IMR-90 (cell line): ENCODE results near the gene ARPC2. TPM values are rescaled to one million over a fixed set of nuclear protein-coding genes. Genes with fewer than 3 reads are reported as not detected.

Source experiments
- ATAC-seq: fragments of 200-7000 bp; cut with Tn5 transposase; 2 replicates; pipeline ENCODE4 v1.9.1; 2020; ENCODE audit warnings: low read depth, mild to moderate bottlenecking, moderate library complexity
- BruUV-seq: library from RNA; stranded (reverse); fragments of 400-500 nt; replicated peaks from 2 replicates; lab custom pipeline; 2021; lab: Mats Ljungman, UMichigan
- CTCF ChIA-PET: fragments of 300-600 bp; formaldehyde crosslinking; extraction: SDS; loops from one replicate; lab custom pipeline; 2021; ENCODE audit warnings: antibody characterized with exemption; lab: Yijun Ruan, JAX
- POLR2A ChIA-PET: fragments of 300-600 bp; sonication (Branson Sonifier 250); formaldehyde crosslinking; loops from one replicate; lab custom pipeline; 2022; ENCODE audit warnings: antibody characterized with exemption; ENCODE audit not compliant: unreplicated experiment; lab: Charles Lee
- DNase-seq: peaks from one replicate; pipeline ENCODE4 v3.0.0; 2013
- H2AFZ ChIP-seq: replicated peaks from 2 replicates; pipeline ENCODE3; 2013; ENCODE audit warnings: low read length, mild to moderate bottlenecking; ENCODE audit not compliant: poor library complexity
- H2AK5ac ChIP-seq: 2 replicates; pipeline ENCODE4 v1.6.1; 2013; ENCODE audit warnings: low read depth, low read length, inconsistent platforms
- H2AK9ac ChIP-seq: replicated peaks from 2 replicates; pipeline ENCODE3; 2013; ENCODE audit warnings: mild to moderate bottlenecking, low read depth, low read length, moderate library complexity; ENCODE audit not compliant: poor library complexity
- H2BK120ac ChIP-seq: 2 replicates; pipeline ENCODE4 v1.6.1; 2013; ENCODE audit warnings: low read depth, low read length, inconsistent platforms
- H2BK15ac ChIP-seq: 3 replicates; pipeline ENCODE4 v1.6.1; 2013; ENCODE audit warnings: low read depth, low read length, inconsistent platforms
- H2BK20ac ChIP-seq: 2 replicates; pipeline ENCODE4 v1.6.1; 2013; ENCODE audit warnings: low read depth, mild to moderate bottlenecking, inconsistent platforms, low read length, moderate library complexity
- H2BK5ac ChIP-seq: 2 replicates; pipeline ENCODE4 v1.6.1; 2013; ENCODE audit warnings: mild to moderate bottlenecking, low read depth, low read length, inconsistent platforms; ENCODE audit not compliant: poor library complexity, severe bottlenecking
- H3K14ac ChIP-seq: replicated peaks from 2 replicates; pipeline ENCODE4 v1.6.1; 2013; ENCODE audit warnings: low read depth, low read length, inconsistent platforms
- H3K18ac ChIP-seq: 2 replicates; pipeline ENCODE4 v1.6.1; 2013; ENCODE audit warnings: low read depth, low read length, control low read depth
- H3K23ac ChIP-seq: 2 replicates; pipeline ENCODE4 v1.6.1; 2013; ENCODE audit warnings: low read depth, low read length, inconsistent platforms
- H3K27ac ChIP-seq: 2 replicates; pipeline ENCODE4 v1.5.1; 2013; ENCODE audit warnings: mild to moderate bottlenecking, control low read depth, low read length; ENCODE audit not compliant: insufficient read depth
- H3K27me3 ChIP-seq: 2 replicates; pipeline ENCODE4 v1.6.1; 2013; ENCODE audit warnings: low read length; ENCODE audit not compliant: control insufficient read depth, insufficient read depth
- H3K36me3 ChIP-seq: 2 replicates; pipeline ENCODE4 v1.6.1; 2013; ENCODE audit warnings: low read length, mixed read lengths; ENCODE audit not compliant: control insufficient read depth, insufficient read depth
- H3K4ac ChIP-seq: 2 replicates; pipeline ENCODE4 v1.6.1; 2013; ENCODE audit warnings: low read depth, low read length, inconsistent platforms
- H3K4me1 ChIP-seq: 2 replicates; pipeline ENCODE4 v1.6.1; 2013; ENCODE audit warnings: low read length, mixed read lengths; ENCODE audit not compliant: control insufficient read depth, insufficient read depth
- H3K4me2 ChIP-seq: 2 replicates; pipeline ENCODE4 v1.6.1; 2013; ENCODE audit warnings: low read depth, mild to moderate bottlenecking, control low read depth, low read length, moderate library complexity
- H3K4me3 ChIP-seq: 2 replicates; pipeline ENCODE4 v1.5.1; 2013; ENCODE audit warnings: low read depth, mild to moderate bottlenecking, control low read depth, low read length, moderate library complexity; ENCODE audit not compliant: insufficient read depth
- H3K56ac ChIP-seq: 2 replicates; pipeline ENCODE4 v1.6.1; 2013; ENCODE audit warnings: low read length, inconsistent platforms; ENCODE audit not compliant: insufficient read depth; ENCODE audit errors: extremely low read depth
- H3K79me1 ChIP-seq, 2 experiments: 2 replicates each; pipeline ENCODE4 v1.6.1; 2013; ENCODE audit warnings: low read length in 2 of 2, inconsistent platforms in 1 of 2, low read depth in 1 of 2
- H3K9ac ChIP-seq: 2 replicates; pipeline ENCODE4 v1.6.1; 2013; ENCODE audit warnings: low read depth, low read length, control low read depth
- H3K9me1 ChIP-seq: 2 replicates; pipeline ENCODE4 v1.6.1; 2013; ENCODE audit warnings: low read length, inconsistent platforms; ENCODE audit not compliant: insufficient read depth
- H3K9me3 ChIP-seq: 2 replicates; pipeline ENCODE4 v1.6.1; 2013; ENCODE audit warnings: low read length; ENCODE audit not compliant: control insufficient read depth, insufficient read depth
- H4K20me1 ChIP-seq: 2 replicates; pipeline ENCODE4 v1.6.1; 2013; ENCODE audit warnings: low read length, inconsistent platforms; ENCODE audit not compliant: insufficient read depth
- H4K5ac ChIP-seq: 2 replicates; pipeline ENCODE4 v1.6.1; 2013; ENCODE audit warnings: mild to moderate bottlenecking, low read depth, low read length, control low read depth
- H4K8ac ChIP-seq, 2 experiments: 2 replicates each; pipeline ENCODE4 v1.6.1; 2013; ENCODE audit warnings: low read depth in 2 of 2, low read length in 2 of 2, control low read depth in 1 of 2, inconsistent platforms in 1 of 2
- H4K91ac ChIP-seq: 2 replicates; pipeline ENCODE4 v1.6.1; 2013; ENCODE audit warnings: low read depth, low read length, inconsistent platforms; ENCODE audit not compliant: insufficient read depth
- BHLHE40 ChIP-seq: fragments of 150-350 bp; IDR thresholded peaks from 2 replicates; pipeline ENCODE4 v1.6.1; 2016; ENCODE audit warnings: mild to moderate bottlenecking, low read depth, low read length
- CEBPB ChIP-seq: IDR thresholded peaks from 2 replicates; pipeline ENCODE4 v1.6.1; 2012; ENCODE audit warnings: low read depth, low read length, improper control_type of control experiment
- CHD1 ChIP-seq: IDR thresholded peaks from 2 replicates; pipeline ENCODE4 v1.6.1; 2012; ENCODE audit warnings: low read depth, low read length, improper control_type of control experiment
- FOS ChIP-seq: fragments of 150-350 bp; IDR thresholded peaks from 2 replicates; pipeline ENCODE4 v1.6.1; 2016; ENCODE audit warnings: low read depth, low read length
- MAFK ChIP-seq: IDR thresholded peaks from 2 replicates; pipeline ENCODE4 v1.6.1; 2012; ENCODE audit warnings: low read depth, low read length, improper control_type of control experiment
- MAZ ChIP-seq: IDR thresholded peaks from 2 replicates; pipeline ENCODE4 v1.6.1; 2012; ENCODE audit warnings: low read depth, mild to moderate bottlenecking, low read length, improper control_type of control experiment, moderate library complexity, borderline replicate concordance
- NFE2L2 ChIP-seq: fragments of 150-350 bp; IDR thresholded peaks from 2 replicates; pipeline ENCODE4 v1.6.1; 2016; ENCODE audit warnings: low read depth, mild to moderate bottlenecking, low read length
- POLR2A ChIP-seq: IDR thresholded peaks from 2 replicates; pipeline ENCODE4 v1.6.1; 2012; ENCODE audit warnings: mild to moderate bottlenecking, low read depth, low read length
- RAD21 ChIP-seq: IDR thresholded peaks from 2 replicates; pipeline ENCODE4 v1.6.1; 2012; ENCODE audit warnings: low read length, improper control_type of control experiment
- RCOR1 ChIP-seq: IDR thresholded peaks from 2 replicates; pipeline ENCODE4 v1.6.1; 2012; ENCODE audit warnings: mild to moderate bottlenecking, low read length, improper control_type of control experiment; ENCODE audit not compliant: insufficient replicate concordance
- RFX5 ChIP-seq: IDR thresholded peaks from 2 replicates; pipeline ENCODE4 v1.8.0; 2012; ENCODE audit warnings: low read depth, mild to moderate bottlenecking, low read length, moderate library complexity
- SMC3 ChIP-seq: fragments of 150-350 bp; IDR thresholded peaks from 2 replicates; pipeline ENCODE4 v1.6.1; 2016; ENCODE audit warnings: low read depth, mild to moderate bottlenecking, antibody characterized with exemption, low read length, moderate library complexity
- USF2 ChIP-seq: fragments of 150-350 bp; IDR thresholded peaks from 2 replicates; pipeline ENCODE4 v1.6.1; 2017; ENCODE audit warnings: mild to moderate bottlenecking, antibody characterized with exemption, low read length, low read depth
- WGBS, 2 experiments: methylation state at CpG; one replicate each; pipeline versions ENCODE4 v1.1.5 to v1.1.7; 2013; ENCODE audit warnings: missing lambda C conversion rate in 2 of 2; ENCODE audit not compliant: insufficient read length in 1 of 2; ENCODE audit errors: extremely low coverage in 2 of 2; 5-methylcytosine and 5-hydroxymethylcytosine counted together
- dilution Hi-C: fragments of 300-500 bp; cut with HindIII; formaldehyde crosslinking; loops from one replicate; pipeline ENCODE4 v1.14.3; 2018; ENCODE audit warnings: low sequenced_read_pairs; ENCODE audit not compliant: unreplicated experiment
- in situ Hi-C: fragments of 300-500 bp; cut with MboI; formaldehyde crosslinking; loops from 3 replicates; pipeline ENCODE4 v1.14.3; 2019; ENCODE audit warnings: low sequenced_read_pairs, inconsistent platforms, mixed read lengths
- intact Hi-C: fragments of 100-400 bp; cut with micrococcal nuclease; formaldehyde crosslinking; loops from 2 replicates; pipeline ENCODE4 v1.10.0; 2022
- polyA plus RNA-seq, 3 experiments: library from polyadenylated mRNA; depleted of rRNA; stranded (reverse); fragments of >200 nt; gene quantifications; 2 replicates each; pipeline ENCODE4 v1.2.3, GENCODE V29; 2012; ENCODE audit warnings: low replicate concordance in 1 of 3
- total RNA-seq: library from RNA; depleted of rRNA; stranded (reverse); fragments of >200 nt; gene quantifications from 2 replicates; pipeline ENCODE4 v1.2.3, GENCODE V29; 2012
- TF ChIP-seq, protein P1 (sequence below): conservative IDR thresholded peaks from 2 replicates; pipeline ENCODE4 v1.5.1; 2012; ENCODE audit warnings: mild to moderate bottlenecking, low read depth, low read length, improper control_type of control experiment

ARPC2 gene
- total and polyA plus RNA-seq, 2 of the 4 experiments (the other 2 are of a cell fraction) = 561 to 635 TPM

DNA sequence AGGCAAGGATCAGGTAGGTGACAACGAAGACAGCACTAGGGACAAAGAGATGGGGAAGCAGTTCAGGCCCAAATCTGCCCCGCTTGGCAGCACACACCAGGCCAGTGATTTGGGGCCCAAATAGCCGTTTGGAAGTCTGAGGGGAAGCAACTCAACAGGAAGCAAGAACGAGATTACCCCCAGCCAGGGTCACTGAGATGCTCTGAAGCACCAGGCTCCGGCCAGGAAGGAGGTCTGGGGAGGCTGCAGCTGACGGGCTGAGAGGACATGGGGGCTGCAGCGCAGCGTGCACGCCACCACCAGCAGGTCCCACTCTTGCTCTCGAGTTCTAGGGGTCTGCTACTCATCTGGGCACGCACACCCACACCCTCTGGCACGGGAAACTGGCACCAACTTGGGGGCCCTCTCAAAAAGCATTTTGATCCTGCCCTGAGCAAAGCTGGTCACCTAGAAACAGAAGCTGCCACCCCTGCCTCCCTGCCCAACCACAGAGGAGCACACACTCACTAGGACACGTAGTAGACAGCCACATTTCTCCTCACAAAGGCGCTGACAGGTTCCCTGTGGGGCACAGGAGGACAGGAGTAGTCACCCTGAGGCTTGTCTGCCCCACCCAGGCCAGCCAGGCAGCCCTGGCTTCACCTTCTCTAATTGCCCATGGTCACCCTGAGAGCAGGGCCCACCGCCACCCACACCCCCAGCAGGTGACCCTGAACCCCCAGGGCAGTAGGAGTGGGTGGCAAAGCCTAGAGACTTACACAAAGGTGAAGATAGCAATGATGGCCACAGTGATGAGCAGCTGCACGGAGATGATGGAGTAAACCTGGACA is 61.8 kb downstream of the ARPC2 start (continued):
- TF ChIP-seq RAD21 = no peak
- no peak for TF ChIP-seq BHLHE40

DNA sequence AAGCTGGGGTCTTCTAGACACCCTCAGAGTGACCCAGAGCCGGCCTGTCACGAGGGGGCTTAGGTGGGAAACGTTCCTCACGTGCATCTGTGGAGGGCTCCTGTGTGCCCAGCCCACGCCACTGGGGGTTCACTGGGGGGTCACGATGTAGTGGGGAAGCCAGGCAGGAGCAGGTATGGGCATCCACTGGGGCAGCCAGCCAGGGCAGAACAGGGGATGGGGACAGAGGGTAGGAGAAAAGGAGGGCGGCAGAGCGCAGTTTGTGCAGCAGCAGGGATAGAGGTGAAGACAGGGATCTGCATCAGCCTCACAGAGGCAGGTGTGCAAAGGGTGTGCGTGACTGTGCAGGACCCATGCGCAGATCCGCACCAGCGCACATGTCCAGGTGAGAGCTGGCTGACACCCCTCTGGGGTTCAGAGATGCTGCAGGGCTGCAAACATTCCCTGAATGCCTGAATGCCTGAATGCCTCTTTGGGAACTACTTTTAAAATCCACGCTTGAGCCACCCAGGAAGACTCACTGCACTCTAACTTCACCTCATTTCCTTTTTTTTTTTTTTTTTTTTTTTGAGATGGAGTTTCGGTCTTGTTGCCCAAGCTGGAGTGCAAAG is 63.4 kb downstream of the ARPC2 start:
- H3K4me3 ChIP-seq = no peak overlapping the region
- no peak for DNase-seq
- no peaks in the 10 kb centered on the region for H3K9me1 ChIP-seq
- H3K56ac ChIP-seq = no peak overlapping the region
- H4K91ac ChIP-seq = no peak overlapping the region
- no peak overlapping the region for H4K8ac ChIP-seq
- H2BK20ac ChIP-seq = no peak overlapping the region
- H2AK9ac ChIP-seq = no peak overlapping the region
- 96% methylated on average over 10 of the region's 14 CpGs; no CpG with 5 or more reads in 1 of the 2 experiments for WGBS, 2 experiments
- POLR2A ChIA-PET = no interaction called here
- H3K23ac ChIP-seq = no peak overlapping the region
- no TSS peak for BruUV-seq
- no peak overlapping the region for H2BK15ac ChIP-seq
- dilution Hi-C loops (no loop called here), in situ Hi-C loops (no loop called here), intact Hi-C loops (no loop called here)
- TF ChIP-seq RCOR1 (no peak), CEBPB (no peak), MAFK (no peak), MAZ (no peak), POLR2A (no peak), NFE2L2 (no peak), RFX5 (no peak), USF2 (no peak), SMC3 (no peak), RAD21 (no peak), FOS (no peak), BHLHE40 (no peak), CHD1 (no peak)
- TF ChIP-seq, protein P1, sequence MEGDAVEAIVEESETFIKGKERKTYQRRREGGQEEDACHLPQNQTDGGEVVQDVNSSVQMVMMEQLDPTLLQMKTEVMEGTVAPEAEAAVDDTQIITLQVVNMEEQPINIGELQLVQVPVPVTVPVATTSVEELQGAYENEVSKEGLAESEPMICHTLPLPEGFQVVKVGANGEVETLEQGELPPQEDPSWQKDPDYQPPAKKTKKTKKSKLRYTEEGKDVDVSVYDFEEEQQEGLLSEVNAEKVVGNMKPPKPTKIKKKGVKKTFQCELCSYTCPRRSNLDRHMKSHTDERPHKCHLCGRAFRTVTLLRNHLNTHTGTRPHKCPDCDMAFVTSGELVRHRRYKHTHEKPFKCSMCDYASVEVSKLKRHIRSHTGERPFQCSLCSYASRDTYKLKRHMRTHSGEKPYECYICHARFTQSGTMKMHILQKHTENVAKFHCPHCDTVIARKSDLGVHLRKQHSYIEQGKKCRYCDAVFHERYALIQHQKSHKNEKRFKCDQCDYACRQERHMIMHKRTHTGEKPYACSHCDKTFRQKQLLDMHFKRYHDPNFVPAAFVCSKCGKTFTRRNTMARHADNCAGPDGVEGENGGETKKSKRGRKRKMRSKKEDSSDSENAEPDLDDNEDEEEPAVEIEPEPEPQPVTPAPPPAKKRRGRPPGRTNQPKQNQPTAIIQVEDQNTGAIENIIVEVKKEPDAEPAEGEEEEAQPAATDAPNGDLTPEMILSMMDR = no peak
- H2BK5ac ChIP-seq = no peak overlapping the region
- no peak overlapping the region for H2AK5ac ChIP-seq
- H3K4ac ChIP-seq = no peak overlapping the region
- H3K27ac ChIP-seq = no peak overlapping the region
- no peak overlapping the region for H2AFZ ChIP-seq
- H3K36me3 ChIP-seq = peaks cover 57% of the 10 kb centered on the region
- H3K27me3 ChIP-seq = no peaks in the 10 kb centered on the region
- no peak overlapping the region for H3K4me2 ChIP-seq
- no peak overlapping the region for H3K18ac ChIP-seq
- no peak overlapping the region for H4K5ac ChIP-seq
- H4K20me1 ChIP-seq = peaks cover 14% of the 10 kb centered on the region
- H3K9ac ChIP-seq = no peak overlapping the region
- no peak overlapping the region for H2BK120ac ChIP-seq
- CTCF ChIA-PET = no interaction called here
- H3K4me1 ChIP-seq = peaks cover 23% of the 10 kb centered on the region
- H3K14ac ChIP-seq = no peak overlapping the region
- ATAC-seq = no peak
- peaks cover 12 to 90% of the 10 kb centered on the region in 2 experiments for H3K79me1 ChIP-seq
- no peaks in the 10 kb centered on the region for H3K9me3 ChIP-seq
